ENCODE measurements around the gene BICDL1. TPM values are rescaled to one million over a fixed set of nuclear protein-coding genes. Genes with fewer than 3 reads are reported as not detected.

Gene BICDL1
- total RNA-seq, 1 experiment from 2014 or later: 3.6 TPM

DNA sequence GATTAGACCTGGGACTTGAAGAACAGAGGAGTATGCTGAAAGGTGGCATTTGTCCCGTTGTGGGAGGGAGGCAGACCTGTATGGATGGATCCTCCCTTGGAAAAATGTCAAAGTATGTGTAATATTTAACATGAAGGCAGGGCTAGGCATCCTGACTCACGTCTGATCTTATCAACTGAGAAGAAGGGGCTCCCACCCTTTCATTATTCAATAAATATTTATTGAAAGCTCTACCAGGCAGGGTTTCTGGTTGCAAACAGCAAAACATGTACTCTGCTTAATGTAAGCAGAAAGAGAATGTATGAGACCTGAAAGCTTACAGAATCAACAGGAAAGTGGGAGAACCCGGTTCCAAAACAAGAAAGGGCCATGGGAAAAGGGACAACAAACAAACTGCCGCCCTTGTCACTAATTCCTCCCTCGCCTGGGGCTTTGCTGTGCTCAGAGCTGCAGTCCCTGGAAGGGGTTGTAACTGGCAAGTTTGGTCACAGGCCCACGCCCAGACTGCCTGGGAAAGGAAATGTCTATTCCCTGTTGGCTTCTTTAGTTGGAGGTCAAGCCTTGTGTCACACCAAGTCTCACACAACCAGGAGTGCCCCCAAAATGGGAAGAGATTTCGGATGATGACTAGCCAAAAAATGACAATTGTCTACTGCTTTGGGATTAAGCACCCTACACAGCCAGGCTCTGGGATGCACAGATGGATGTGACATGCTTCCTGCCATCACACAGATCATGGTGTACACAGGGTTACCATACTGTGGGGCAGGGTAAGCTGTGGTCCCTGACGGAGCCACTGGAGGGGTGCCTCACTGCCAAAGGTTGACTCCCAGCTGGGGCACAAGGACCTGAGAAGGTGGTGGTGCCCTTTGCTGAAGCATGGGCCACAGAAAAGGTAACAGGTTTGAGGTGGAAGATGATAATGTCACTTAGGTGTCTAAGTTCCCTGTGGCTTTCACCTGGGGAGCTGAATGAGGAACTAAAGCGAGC lies 90.7 kb downstream of the BICDL1 start:
- Histone ChIP-seq H3K27ac (ENCODE audit: low read length) (peak overlapping the region; percentile 95), H4K20me1 (ENCODE audit: low read length) (no peaks in the 10 kb centered on the region), H3F3A (ENCODE audit: low read length, unreplicated experiment) (no peaks in the 10 kb centered on the region), H2AFZ (ENCODE audit: low read length) (peak overlapping the region; percentile 33), H3K4me3 (ENCODE audit: low read length) (peak overlapping the region; percentile 27), H3K27me3 (ENCODE audit: low read length) (no peaks in the 10 kb centered on the region), H3K4me1 (ENCODE audit: insufficient read depth, low read length) (peaks cover 28% of the 10 kb centered on the region), H3K9ac (ENCODE audit: low read length) (peak overlapping the region; percentile 74), H3K79me2 (ENCODE audit: low read length) (no peaks in the 10 kb centered on the region), H3K36me3 (ENCODE audit: low read depth, low read length) (no peaks in the 10 kb centered on the region), H3K9me2 (replicated peaks; ENCODE audit: low read length) (no peaks in the 10 kb centered on the region), H3K4me2 (ENCODE audit: low read length) (peak overlapping the region; percentile 69), H3K9me3 (ENCODE audit: low read length) (no peaks in the 10 kb centered on the region)
- ATAC-seq (peak; percentile 91), DNase-seq (peak; percentile 98)
- intact Hi-C loops (cut with micrococcal nuclease): loop anchor here (1.0 to 5.0 kb wide), 4 partner anchors 8 to 139 kb away; no protein-coding TSS in a partner anchor
- TF ChIP-seq, protein P1, sequence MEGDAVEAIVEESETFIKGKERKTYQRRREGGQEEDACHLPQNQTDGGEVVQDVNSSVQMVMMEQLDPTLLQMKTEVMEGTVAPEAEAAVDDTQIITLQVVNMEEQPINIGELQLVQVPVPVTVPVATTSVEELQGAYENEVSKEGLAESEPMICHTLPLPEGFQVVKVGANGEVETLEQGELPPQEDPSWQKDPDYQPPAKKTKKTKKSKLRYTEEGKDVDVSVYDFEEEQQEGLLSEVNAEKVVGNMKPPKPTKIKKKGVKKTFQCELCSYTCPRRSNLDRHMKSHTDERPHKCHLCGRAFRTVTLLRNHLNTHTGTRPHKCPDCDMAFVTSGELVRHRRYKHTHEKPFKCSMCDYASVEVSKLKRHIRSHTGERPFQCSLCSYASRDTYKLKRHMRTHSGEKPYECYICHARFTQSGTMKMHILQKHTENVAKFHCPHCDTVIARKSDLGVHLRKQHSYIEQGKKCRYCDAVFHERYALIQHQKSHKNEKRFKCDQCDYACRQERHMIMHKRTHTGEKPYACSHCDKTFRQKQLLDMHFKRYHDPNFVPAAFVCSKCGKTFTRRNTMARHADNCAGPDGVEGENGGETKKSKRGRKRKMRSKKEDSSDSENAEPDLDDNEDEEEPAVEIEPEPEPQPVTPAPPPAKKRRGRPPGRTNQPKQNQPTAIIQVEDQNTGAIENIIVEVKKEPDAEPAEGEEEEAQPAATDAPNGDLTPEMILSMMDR (conservative IDR thresholded peaks at IDR 0.05; ENCODE audit: low read depth, low read length): no peak
- TF ChIP-seq EZH2phosphoT487 (IDR thresholded peaks at IDR 0.05; ENCODE audit: borderline replicate concordance, low read length) (no peak), EZH2 (IDR thresholded peaks at IDR 0.05; ENCODE audit: low read length, unreplicated experiment) (no peak)
- BruUV-seq (replicated peaks): no TSS peak
- ChIA-PET POLR2A (ENCODE audit: unreplicated experiment) (interaction anchor here (0.7 kb wide), 1 partner anchor 107 kb away, joined by 4 read pairs; no protein-coding TSS in a partner anchor), CTCF (interaction anchor here (1.2 kb wide), 1 partner anchor 91 kb away, joined by 4 read pairs; the partner anchor contains the start of gene BICDL1)

DNA sequence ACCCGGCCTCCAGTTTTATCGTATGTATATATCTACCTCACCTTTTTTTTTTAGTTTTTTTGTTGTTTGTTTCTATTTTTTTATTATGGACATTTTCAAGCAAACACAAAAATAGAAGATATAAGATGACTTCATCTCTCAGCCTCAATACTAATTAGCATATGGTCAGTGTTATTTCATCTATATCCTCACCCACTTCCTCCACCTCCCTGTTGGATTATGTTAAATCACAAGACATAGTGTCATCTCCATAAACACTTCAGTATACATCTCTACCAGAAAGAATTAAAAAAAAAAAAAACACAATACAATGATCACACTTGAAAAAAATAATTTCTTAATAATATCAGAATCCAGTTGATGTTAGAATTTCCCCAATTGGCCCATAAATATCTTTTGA lies 92.6 kb downstream of the BICDL1 start:
- ChIA-PET CTCF (no interaction called here), POLR2A (ENCODE audit: unreplicated experiment) (no interaction called here)
- Histone ChIP-seq H3K4me2 (ENCODE audit: low read length) (no peak overlapping the region), H3K4me3 (ENCODE audit: low read length) (no peak overlapping the region), H3K27me3 (ENCODE audit: low read length) (no peaks in the 10 kb centered on the region), H2AFZ (ENCODE audit: low read length) (no peak overlapping the region), H3K4me1 (ENCODE audit: insufficient read depth, low read length) (peaks cover 35% of the 10 kb centered on the region), H3K9me2 (replicated peaks; ENCODE audit: low read length) (no peaks in the 10 kb centered on the region), H3F3A (ENCODE audit: low read length, unreplicated experiment) (no peaks in the 10 kb centered on the region), H3K36me3 (ENCODE audit: low read depth, low read length) (no peaks in the 10 kb centered on the region), H3K79me2 (ENCODE audit: low read length) (no peaks in the 10 kb centered on the region), H3K27ac (ENCODE audit: low read length) (no peak overlapping the region), H3K9ac (ENCODE audit: low read length) (no peak overlapping the region), H4K20me1 (ENCODE audit: low read length) (no peaks in the 10 kb centered on the region), H3K9me3 (ENCODE audit: low read length) (no peaks in the 10 kb centered on the region)
- ATAC-seq (no peak), DNase-seq (no peak)
- no TSS peak for BruUV-seq (replicated peaks)
- TF ChIP-seq EZH2 (IDR thresholded peaks at IDR 0.05; ENCODE audit: low read length, unreplicated experiment) (no peak), EZH2phosphoT487 (IDR thresholded peaks at IDR 0.05; ENCODE audit: borderline replicate concordance, low read length) (no peak)
- TF ChIP-seq, protein P1 (conservative IDR thresholded peaks at IDR 0.05; ENCODE audit: low read depth, low read length): no peak
- intact Hi-C loops (cut with micrococcal nuclease): no loop called here

Data from PC-3 (cell line).